Lower lobe of right lung (tissue), 2 donors: ENCODE measurements around the gene EXD1. TPM values are rescaled to one million over a fixed set of nuclear protein-coding genes. Genes with fewer than 3 reads are reported as not detected.

Source experiments
- ATAC-seq, 2 donors: fragments of 200-7000 bp; cut with Tn5 transposase; one replicate each; pipeline ENCODE4 v1.9.1; 2020 to 2022; ENCODE audit warnings: mild to moderate bottlenecking in 2 of 2, moderate library complexity in 2 of 2
- DNase-seq: peaks from one replicate; pipeline ENCODE4 v3.0.0-alpha.2; 2020
- H3K27ac ChIP-seq: fragments of 200-600 bp; one replicate; pipeline ENCODE4 v1.8.0; 2022
- H3K27me3 ChIP-seq: fragments of 200-600 bp; one replicate; pipeline ENCODE4 v1.8.0; 2022; ENCODE audit warnings: low read depth
- H3K36me3 ChIP-seq: fragments of 200-600 bp; one replicate; pipeline ENCODE4 v1.8.0; 2022; ENCODE audit warnings: mild to moderate bottlenecking
- H3K4me1 ChIP-seq: fragments of 200-600 bp; one replicate; pipeline ENCODE4 v1.8.0; 2022
- H3K4me3 ChIP-seq: fragments of 200-600 bp; one replicate; pipeline ENCODE4 v1.8.0; 2022; ENCODE audit warnings: mild to moderate bottlenecking
- H3K9me3 ChIP-seq: fragments of 200-600 bp; one replicate; pipeline ENCODE4 v1.8.0; 2022
- intact Hi-C: fragments of 100-400 bp; cut with DNase I; formaldehyde crosslinking; loops from one replicate; pipeline ENCODE4 v1.11.0; 2022
- total RNA-seq: library from RNA; stranded (reverse); fragmentation: NEBNext Ultra II Directional; extraction: Animal tissue kit (Norgen Biotek cat#: 25700); gene quantifications from one replicate; pipeline ENCODE4 v1.2.1, GENCODE V29; 2021
- TF ChIP-seq, protein P1 (sequence below): fragments of 200-600 bp; IDR thresholded peaks from one replicate; pipeline ENCODE4 v1.8.0; 2022; ENCODE audit warnings: antibody characterized with exemption, mild to moderate bottlenecking
- donor health status: DM: no; HTN: yes; CAD: no; lungs with severe emphysema.

The EXD1 gene
- total RNA-seq, 1 donor from 2014 or later = not detected

DNA sequence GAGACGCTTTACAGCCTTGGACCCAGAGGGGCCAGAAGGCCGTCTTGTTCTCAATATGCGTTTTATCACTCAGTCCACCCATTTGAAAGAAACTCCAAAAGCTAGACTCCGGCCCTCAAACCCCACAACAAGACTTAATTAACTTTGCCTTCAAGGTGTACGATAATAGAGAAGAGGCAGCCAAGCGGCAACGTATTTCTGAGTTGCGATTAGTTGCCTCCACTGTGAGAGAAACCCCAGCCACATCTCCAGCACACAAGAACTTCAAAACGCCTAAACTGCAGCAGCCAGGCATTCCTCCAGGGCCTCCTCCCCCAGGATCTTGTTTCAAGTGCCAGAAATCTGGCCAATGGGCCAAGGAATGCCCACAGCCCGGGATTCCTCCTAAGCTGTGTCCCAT, 97.1 kb downstream of the EXD1 start:
- DNase-seq (no peak), ATAC-seq (no peak)
- TF ChIP-seq, protein P1, sequence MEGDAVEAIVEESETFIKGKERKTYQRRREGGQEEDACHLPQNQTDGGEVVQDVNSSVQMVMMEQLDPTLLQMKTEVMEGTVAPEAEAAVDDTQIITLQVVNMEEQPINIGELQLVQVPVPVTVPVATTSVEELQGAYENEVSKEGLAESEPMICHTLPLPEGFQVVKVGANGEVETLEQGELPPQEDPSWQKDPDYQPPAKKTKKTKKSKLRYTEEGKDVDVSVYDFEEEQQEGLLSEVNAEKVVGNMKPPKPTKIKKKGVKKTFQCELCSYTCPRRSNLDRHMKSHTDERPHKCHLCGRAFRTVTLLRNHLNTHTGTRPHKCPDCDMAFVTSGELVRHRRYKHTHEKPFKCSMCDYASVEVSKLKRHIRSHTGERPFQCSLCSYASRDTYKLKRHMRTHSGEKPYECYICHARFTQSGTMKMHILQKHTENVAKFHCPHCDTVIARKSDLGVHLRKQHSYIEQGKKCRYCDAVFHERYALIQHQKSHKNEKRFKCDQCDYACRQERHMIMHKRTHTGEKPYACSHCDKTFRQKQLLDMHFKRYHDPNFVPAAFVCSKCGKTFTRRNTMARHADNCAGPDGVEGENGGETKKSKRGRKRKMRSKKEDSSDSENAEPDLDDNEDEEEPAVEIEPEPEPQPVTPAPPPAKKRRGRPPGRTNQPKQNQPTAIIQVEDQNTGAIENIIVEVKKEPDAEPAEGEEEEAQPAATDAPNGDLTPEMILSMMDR = no peak
- Histone ChIP-seq H3K9me3 (no peaks in the 10 kb centered on the region), H3K4me1 (no peaks in the 10 kb centered on the region), H3K4me3 (no peak overlapping the region), H3K27me3 (no peaks in the 10 kb centered on the region), H3K36me3 (no peaks in the 10 kb centered on the region), H3K27ac (no peak overlapping the region)
- intact Hi-C loops = no loop called here

Other genes starting within 250 kb of the EXD1 start
- gene INO80, start 114.5 kb downstream of the EXD1 start, total RNA-seq = 25.0 TPM
- 159 TPM for gene CHP1, start 511 bp upstream of the EXD1 start, total RNA-seq
- 0.62 TPM for gene OIP5, start 101.8 kb upstream of the EXD1 start, total RNA-seq
- gene NUSAP1, start 102.1 kb upstream of the EXD1 start, total RNA-seq = 7.0 TPM
- gene NDUFAF1, start 171.7 kb upstream of the EXD1 start, total RNA-seq = 16.3 TPM
- 27.1 TPM for gene RTF1, start 186.3 kb upstream of the EXD1 start, total RNA-seq